ENCODE measurements around the gene PCID2.

GRCh38 chr13:113166681-113167080, 41.8 kb downstream of the PCID2 start:
- TF ChIP-seq CTCF (IDR thresholded peaks at IDR 0.05) (no peak), POLR2A (IDR thresholded peaks at IDR 0.05) (no peak)

All from heart left ventricle (tissue), 13 donors.